Measurements from ENCODE around the gene TMCO4.
"Not testable (repeated sequence)": the region's sequence is repeated elsewhere in the genome, so short reads cannot be mapped to it uniquely, and the experiment has no call there.

The TMCO4 gene

DNA sequence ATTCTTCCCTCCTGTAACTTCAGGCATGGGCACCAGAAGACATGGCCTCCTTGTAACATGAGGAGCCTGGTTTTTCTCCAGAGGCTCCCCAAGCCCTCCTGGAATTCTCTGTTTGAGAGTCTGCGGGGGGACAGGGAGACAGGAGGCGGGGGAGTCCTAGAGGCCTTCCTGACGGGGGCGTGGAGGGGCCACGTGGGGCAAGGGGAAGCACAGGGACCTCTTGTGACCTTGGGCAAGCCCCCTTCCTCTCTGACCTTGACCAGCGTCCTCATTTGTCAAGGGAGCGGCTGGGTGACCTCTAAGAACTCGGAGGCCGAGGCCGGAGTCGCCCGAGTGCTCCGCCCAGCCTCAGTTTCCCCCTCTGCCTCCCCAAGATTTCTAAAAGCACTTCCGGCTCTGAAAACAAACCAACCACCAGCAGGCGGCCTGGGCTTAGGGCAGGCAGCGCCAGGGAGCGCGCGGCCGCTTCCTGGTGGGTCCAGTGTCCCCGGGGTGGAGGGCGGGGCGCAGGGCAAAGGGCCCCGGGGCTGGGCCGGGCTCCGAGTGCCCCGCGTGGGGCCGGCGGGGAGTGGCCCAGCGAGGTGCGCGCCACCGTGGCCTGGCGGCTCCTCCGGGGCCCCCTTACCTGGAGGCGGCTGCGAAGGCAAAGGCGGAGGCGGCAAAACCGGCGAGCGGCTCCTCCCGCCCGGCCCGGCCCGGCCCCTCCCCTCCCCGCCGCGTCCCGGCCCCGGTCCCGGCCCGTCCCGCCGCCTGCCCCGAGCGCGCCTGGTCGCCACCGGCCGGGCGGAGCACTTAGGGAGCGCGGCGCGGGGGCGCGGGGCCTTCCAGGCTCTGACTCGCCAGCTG, at the start of gene TMCO4:
TSS of gene TMCO4 (minus strand) at position 687 of the 846 bp plus-strand sequence. CDS start 19,158 bp downstream, outside the sequence.
- Histone ChIP-seq H3K27me3 (ENCODE audit: control insufficient read depth, insufficient read depth, low read length) (peaks cover 38% of the 10 kb centered on the region), H3K36me3 (ENCODE audit: control insufficient read depth, insufficient read depth, low read length) (no peaks in the 10 kb centered on the region), H3K9me3 (ENCODE audit: control insufficient read depth, insufficient read depth, low read length) (no peaks in the 10 kb centered on the region), H3K9ac (ENCODE audit: low read depth, low read length) (no peak within 1 kb of the TSS), H3K4me3 (ENCODE audit: low read depth, low read length) (peak within 1 kb of the TSS; percentile 56), H3K27ac (ENCODE audit: low read depth, low read length) (no peak within 1 kb of the TSS), H3K4me1 (ENCODE audit: control insufficient read depth, insufficient read depth, low read length) (peaks cover 4% of the 10 kb centered on the region; the same call in 1 of the 2 replicates)

DNA sequence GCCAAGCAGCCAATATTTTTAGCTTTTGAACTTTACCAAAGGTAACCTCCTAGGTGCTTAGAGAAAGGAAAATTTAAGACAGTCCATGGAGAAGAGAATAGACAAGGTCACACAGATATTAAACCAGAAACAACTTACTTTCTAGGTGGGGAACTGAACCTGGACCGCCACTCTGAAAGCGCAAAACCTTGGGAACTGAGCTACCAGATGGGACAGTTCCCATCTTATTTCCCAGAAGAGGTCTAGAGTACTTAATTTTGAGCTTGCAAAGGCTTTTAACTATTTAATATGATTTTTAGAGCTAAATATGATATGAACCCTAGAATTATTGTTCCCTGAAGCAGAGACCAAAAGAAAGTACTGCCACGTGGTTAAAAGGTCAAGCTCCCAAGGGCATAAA, 49.6 kb upstream of the TMCO4 start:
- not testable (repeated sequence) for H3K9me3 ChIP-seq (ENCODE audit: control insufficient read depth, insufficient read depth, low read length); H3K36me3 ChIP-seq (ENCODE audit: control insufficient read depth, insufficient read depth, low read length); H3K27ac ChIP-seq (ENCODE audit: low read depth, low read length); H3K27me3 ChIP-seq (ENCODE audit: control insufficient read depth, insufficient read depth, low read length); H3K4me3 ChIP-seq (ENCODE audit: low read depth, low read length); H3K9ac ChIP-seq (ENCODE audit: low read depth, low read length); H3K4me1 ChIP-seq (ENCODE audit: control insufficient read depth, insufficient read depth, low read length)

DNA sequence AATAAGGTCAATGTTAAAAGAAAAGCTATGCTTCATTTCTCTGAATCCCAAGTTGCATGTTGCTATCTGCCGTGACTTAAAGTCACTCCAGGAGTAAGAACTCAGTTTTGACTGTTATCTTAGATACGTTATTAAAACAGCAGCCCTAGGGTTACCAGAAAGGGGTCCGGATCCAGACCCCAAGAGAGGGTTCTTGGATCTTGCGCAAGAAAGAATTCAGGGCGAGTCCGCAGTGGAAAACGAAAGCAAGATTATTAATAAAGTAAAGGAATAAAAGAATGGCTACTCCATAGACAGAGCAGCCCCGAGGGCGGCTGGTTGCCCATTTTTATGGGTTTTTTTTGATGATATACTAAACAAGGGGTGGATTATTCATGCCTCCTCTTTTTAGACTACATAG, 47.6 kb upstream of the TMCO4 start:
- not testable (repeated sequence) for H3K9me3 ChIP-seq (ENCODE audit: control insufficient read depth, insufficient read depth, low read length); H3K4me1 ChIP-seq (ENCODE audit: control insufficient read depth, insufficient read depth, low read length); H3K27me3 ChIP-seq (ENCODE audit: control insufficient read depth, insufficient read depth, low read length); H3K36me3 ChIP-seq (ENCODE audit: control insufficient read depth, insufficient read depth, low read length); H3K27ac ChIP-seq (ENCODE audit: low read depth, low read length); H3K9ac ChIP-seq (ENCODE audit: low read depth, low read length); H3K4me3 ChIP-seq (ENCODE audit: low read depth, low read length)

DNA sequence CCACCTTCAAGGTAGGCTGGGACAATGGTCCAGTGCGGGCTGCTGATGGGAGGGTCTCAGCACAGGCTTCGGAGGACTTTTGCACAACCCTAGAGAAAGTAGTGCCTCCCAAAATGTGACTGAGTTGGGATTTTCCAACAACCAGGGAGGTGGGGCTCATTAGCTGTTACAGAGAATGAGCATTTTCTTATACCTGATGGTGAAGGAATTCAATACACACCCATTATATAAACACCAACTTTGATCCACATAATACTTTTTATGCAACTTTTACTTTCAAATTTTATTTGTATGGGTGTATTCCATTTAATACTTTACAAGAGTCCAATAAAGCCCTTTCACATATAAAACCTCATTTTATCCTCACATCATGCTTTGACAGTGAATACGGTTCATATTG, 46.6 kb upstream of the TMCO4 start:
- no peak overlapping the region for H3K9ac ChIP-seq (ENCODE audit: low read depth, low read length)
- H3K36me3 ChIP-seq (ENCODE audit: control insufficient read depth, insufficient read depth, low read length), result no peaks in the 10 kb centered on the region
- H3K4me1 ChIP-seq (ENCODE audit: control insufficient read depth, insufficient read depth, low read length), result no peaks in the 10 kb centered on the region
- H3K27me3 ChIP-seq (ENCODE audit: control insufficient read depth, insufficient read depth, low read length), result no peaks in the 10 kb centered on the region
- no peak overlapping the region for H3K4me3 ChIP-seq (ENCODE audit: low read depth, low read length)
- no peak overlapping the region for H3K27ac ChIP-seq (ENCODE audit: low read depth, low read length)
- H3K9me3 ChIP-seq (ENCODE audit: control insufficient read depth, insufficient read depth, low read length), result no peaks in the 10 kb centered on the region

DNA sequence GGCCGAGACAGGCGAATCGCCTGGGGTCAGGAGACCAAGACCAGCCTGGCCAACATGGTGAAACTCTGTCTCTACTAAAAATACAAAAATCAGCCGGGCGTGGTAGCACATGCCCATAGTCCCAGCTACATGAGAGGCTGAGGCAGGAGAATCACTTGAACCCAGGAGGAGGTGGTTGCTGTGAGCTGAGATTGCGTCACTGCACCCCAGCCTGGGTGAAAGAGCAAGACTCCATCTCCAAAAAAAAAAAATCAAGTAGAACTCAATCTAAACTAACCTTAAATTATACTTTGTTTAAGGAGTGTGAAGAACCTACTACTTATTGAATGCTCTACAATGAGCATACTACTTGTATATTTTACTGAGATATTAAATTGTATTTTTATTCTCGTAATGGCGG, 45.8 kb upstream of the TMCO4 start:
- H3K27ac ChIP-seq (ENCODE audit: low read depth, low read length), result no peak overlapping the region
- H3K4me1 ChIP-seq (ENCODE audit: control insufficient read depth, insufficient read depth, low read length), result no peaks in the 10 kb centered on the region
- H3K27me3 ChIP-seq (ENCODE audit: control insufficient read depth, insufficient read depth, low read length), result no peaks in the 10 kb centered on the region
- no peaks in the 10 kb centered on the region for H3K9me3 ChIP-seq (ENCODE audit: control insufficient read depth, insufficient read depth, low read length)
- no peak overlapping the region for H3K4me3 ChIP-seq (ENCODE audit: low read depth, low read length)
- H3K36me3 ChIP-seq (ENCODE audit: control insufficient read depth, insufficient read depth, low read length), result no peaks in the 10 kb centered on the region
- no peak overlapping the region for H3K9ac ChIP-seq (ENCODE audit: low read depth, low read length)

DNA sequence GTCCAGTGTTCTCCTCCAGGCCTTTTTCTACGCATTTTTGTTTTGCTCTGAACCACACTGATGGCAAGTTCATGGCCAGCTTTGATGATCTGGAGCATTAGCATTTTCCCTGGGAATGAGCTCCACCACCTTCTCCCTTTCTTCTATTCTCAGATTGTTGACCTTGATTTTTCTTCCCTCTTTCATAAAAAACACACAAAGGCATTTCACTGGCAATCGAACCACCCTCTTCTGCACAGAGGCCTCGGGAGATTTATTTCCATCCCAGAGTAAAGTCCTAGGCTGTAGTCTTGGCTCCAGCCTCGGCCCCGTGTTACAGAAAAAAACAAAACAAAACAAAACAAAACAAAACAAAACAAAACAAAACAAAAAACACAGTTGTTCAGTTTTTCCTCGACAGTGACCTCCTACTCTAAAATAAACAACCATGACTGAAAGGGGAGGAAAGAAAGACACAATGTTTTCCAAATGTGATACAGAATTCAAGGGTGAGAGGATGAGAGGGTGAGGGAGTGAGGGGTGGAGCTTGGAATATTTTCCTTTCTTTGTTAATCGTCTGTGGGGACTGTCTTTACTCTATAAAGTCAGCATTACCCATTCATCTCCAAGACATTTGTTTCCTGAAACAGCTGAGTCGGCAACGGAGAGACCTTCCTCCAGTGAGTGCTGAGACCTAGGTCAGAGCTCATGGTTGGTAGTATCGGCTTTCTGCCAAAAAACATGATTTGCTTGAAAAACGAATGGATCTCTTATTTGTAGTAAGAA, 45.2 kb upstream of the TMCO4 start:
- Histone ChIP-seq H3K9ac (ENCODE audit: low read depth, low read length) (no peak overlapping the region), H3K4me1 (ENCODE audit: control insufficient read depth, insufficient read depth, low read length) (no peaks in the 10 kb centered on the region), H3K9me3 (ENCODE audit: control insufficient read depth, insufficient read depth, low read length) (no peaks in the 10 kb centered on the region), H3K4me3 (ENCODE audit: low read depth, low read length) (no peak overlapping the region), H3K36me3 (ENCODE audit: control insufficient read depth, insufficient read depth, low read length) (no peaks in the 10 kb centered on the region), H3K27me3 (ENCODE audit: control insufficient read depth, insufficient read depth, low read length) (no peaks in the 10 kb centered on the region), H3K27ac (ENCODE audit: low read depth, low read length) (no peak overlapping the region)

DNA sequence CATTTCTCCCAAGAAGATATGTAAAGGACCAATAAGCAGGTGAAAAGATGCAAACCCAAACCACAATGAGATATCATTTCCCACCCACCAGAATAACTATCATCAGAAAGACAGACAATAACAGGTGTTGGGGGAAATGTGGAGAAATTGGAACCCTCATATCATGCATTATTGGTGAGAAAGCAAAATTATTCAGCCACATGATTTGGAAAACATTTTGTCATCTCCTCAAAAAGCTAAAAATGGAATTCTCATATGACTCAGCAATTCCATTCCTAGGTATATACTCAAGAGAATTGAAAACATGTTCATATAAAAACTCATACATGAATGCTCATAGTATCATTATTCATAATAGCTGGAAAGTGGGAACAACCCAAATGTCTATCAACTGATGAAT, 40.5 kb upstream of the TMCO4 start:
- no peak overlapping the region for H3K27ac ChIP-seq (ENCODE audit: low read depth, low read length)
- no peaks in the 10 kb centered on the region for H3K4me1 ChIP-seq (ENCODE audit: control insufficient read depth, insufficient read depth, low read length)
- no peaks in the 10 kb centered on the region for H3K27me3 ChIP-seq (ENCODE audit: control insufficient read depth, insufficient read depth, low read length)
- no peaks in the 10 kb centered on the region for H3K36me3 ChIP-seq (ENCODE audit: control insufficient read depth, insufficient read depth, low read length)
- no peak overlapping the region for H3K9ac ChIP-seq (ENCODE audit: low read depth, low read length)
- no peak overlapping the region for H3K4me3 ChIP-seq (ENCODE audit: low read depth, low read length)
- H3K9me3 ChIP-seq (ENCODE audit: control insufficient read depth, insufficient read depth, low read length), result no peaks in the 10 kb centered on the region

DNA sequence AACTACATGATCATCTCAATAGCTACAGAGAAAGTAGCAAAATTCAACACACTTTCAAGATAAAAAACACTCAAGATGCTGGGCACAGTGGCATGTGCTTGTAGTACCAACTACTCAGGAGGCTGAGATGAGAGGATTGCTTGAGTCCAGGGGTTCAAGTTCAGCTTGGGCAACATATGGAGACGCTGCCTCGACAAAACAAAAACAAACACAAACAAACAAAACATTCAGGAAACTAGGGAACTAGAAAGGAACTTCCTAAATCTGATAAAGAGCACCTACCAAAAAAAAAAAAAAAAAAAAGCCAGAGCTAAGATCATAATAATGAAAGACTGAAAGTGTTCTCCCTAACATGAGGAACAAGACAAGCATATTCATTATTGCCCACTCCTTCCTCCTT, 38.1 kb upstream of the TMCO4 start:
- Histone ChIP-seq H3K4me3 (ENCODE audit: low read depth, low read length) (no peak overlapping the region), H3K36me3 (ENCODE audit: control insufficient read depth, insufficient read depth, low read length) (no peaks in the 10 kb centered on the region), H3K27ac (ENCODE audit: low read depth, low read length) (no peak overlapping the region), H3K9ac (ENCODE audit: low read depth, low read length) (no peak overlapping the region), H3K27me3 (ENCODE audit: control insufficient read depth, insufficient read depth, low read length) (no peaks in the 10 kb centered on the region), H3K4me1 (ENCODE audit: control insufficient read depth, insufficient read depth, low read length) (no peaks in the 10 kb centered on the region), H3K9me3 (ENCODE audit: control insufficient read depth, insufficient read depth, low read length) (no peaks in the 10 kb centered on the region)

DNA sequence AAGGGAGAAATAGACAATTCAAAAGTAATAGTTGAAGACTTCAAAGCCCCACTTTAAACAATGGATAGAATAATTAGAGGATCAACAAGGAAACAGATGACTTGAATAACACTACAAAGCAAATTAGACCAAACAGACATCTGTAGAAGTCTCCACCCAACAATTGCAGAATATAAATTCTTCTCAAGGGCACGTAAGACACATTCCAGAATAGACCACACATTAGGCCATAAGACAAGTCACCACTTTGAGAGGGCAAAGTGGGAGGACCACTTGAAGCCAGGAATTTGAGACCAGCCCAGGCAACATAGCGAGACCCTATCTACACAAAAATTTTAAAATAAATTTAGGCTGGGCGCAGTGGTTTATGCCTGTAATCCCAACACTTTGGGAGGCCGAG, 35.9 kb upstream of the TMCO4 start:
- H3K4me3 ChIP-seq (ENCODE audit: low read depth, low read length), result no peak overlapping the region
- H3K27me3 ChIP-seq (ENCODE audit: control insufficient read depth, insufficient read depth, low read length), result no peaks in the 10 kb centered on the region
- no peaks in the 10 kb centered on the region for H3K36me3 ChIP-seq (ENCODE audit: control insufficient read depth, insufficient read depth, low read length)
- H3K27ac ChIP-seq (ENCODE audit: low read depth, low read length), result no peak overlapping the region
- no peak overlapping the region for H3K9ac ChIP-seq (ENCODE audit: low read depth, low read length)
- H3K9me3 ChIP-seq (ENCODE audit: control insufficient read depth, insufficient read depth, low read length), result no peaks in the 10 kb centered on the region
- no peaks in the 10 kb centered on the region for H3K4me1 ChIP-seq (ENCODE audit: control insufficient read depth, insufficient read depth, low read length)

DNA sequence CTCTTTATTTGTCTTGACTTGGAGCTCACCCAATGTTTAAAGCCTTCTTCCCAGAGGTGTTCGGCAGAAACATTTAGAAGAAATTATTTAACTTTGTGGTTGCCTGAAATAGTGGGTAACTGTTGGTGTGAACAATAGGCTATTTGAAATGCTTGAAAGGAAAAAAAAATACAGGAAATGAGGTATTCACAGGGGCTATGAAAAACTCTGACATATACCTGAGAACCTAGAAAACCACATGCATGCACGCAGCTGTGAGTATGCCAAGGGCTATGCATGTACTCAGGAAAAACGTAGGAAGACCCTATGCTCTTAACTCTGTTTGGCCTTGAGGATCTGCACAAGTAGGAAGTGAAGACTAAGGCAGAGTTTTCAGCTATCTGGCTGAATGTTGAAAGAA, 31.7 kb upstream of the TMCO4 start:
- no peaks in the 10 kb centered on the region for H3K27me3 ChIP-seq (ENCODE audit: control insufficient read depth, insufficient read depth, low read length)
- H3K36me3 ChIP-seq (ENCODE audit: control insufficient read depth, insufficient read depth, low read length), result no peaks in the 10 kb centered on the region
- H3K27ac ChIP-seq (ENCODE audit: low read depth, low read length), result no peak overlapping the region
- H3K4me3 ChIP-seq (ENCODE audit: low read depth, low read length), result no peak overlapping the region
- no peak overlapping the region for H3K9ac ChIP-seq (ENCODE audit: low read depth, low read length)
- H3K9me3 ChIP-seq (ENCODE audit: control insufficient read depth, insufficient read depth, low read length), result no peaks in the 10 kb centered on the region
- no peaks in the 10 kb centered on the region for H3K4me1 ChIP-seq (ENCODE audit: control insufficient read depth, insufficient read depth, low read length)

DNA sequence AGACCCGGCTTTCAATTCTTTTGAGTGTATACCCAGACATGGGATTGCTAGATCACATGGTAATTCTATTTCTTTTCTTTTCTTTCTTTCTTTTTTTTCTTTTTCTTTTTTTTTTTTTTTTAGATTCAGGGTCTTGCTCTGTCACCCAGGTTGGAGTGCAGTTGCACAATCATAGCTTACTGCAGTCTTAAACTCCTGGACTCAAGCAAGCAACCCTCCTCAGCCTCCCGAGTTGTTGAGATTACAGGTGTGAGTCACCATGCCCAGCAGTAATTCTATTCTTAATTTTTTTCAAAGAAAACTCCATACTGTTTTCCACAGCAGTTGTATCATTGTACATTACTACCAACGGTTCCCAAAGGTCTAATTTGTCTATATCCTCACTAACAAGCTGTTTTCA, 28.8 kb upstream of the TMCO4 start:
- Histone ChIP-seq H3K4me3 (ENCODE audit: low read depth, low read length) (no peak overlapping the region), H3K9me3 (ENCODE audit: control insufficient read depth, insufficient read depth, low read length) (no peaks in the 10 kb centered on the region), H3K36me3 (ENCODE audit: control insufficient read depth, insufficient read depth, low read length) (no peaks in the 10 kb centered on the region), H3K9ac (ENCODE audit: low read depth, low read length) (no peak overlapping the region), H3K27me3 (ENCODE audit: control insufficient read depth, insufficient read depth, low read length) (no peaks in the 10 kb centered on the region), H3K4me1 (ENCODE audit: control insufficient read depth, insufficient read depth, low read length) (no peaks in the 10 kb centered on the region), H3K27ac (ENCODE audit: low read depth, low read length) (no peak overlapping the region)
